IPS-18c (cell line): ENCODE results near the gene MYORG.

Source experiments
- H3K4me3 ChIP-seq: 2 replicates; pipeline ENCODE4 v1.7.0; 2013; ENCODE audit warnings: low read depth, mild to moderate bottlenecking, low read length, moderate library complexity; ENCODE audit not compliant: insufficient read depth
- H3K9me3 ChIP-seq: one replicate; pipeline ENCODE4 v1.6.1; 2013; ENCODE audit warnings: mild to moderate bottlenecking, low read length, moderate library complexity; ENCODE audit not compliant: control insufficient read depth, insufficient read depth

Gene MYORG

GRCh38 chr9:34326690-34327089 lies 50.0 kb downstream of the MYORG start:
- no peak overlapping the region for H3K4me3 ChIP-seq
- no peaks in the 10 kb centered on the region for H3K9me3 ChIP-seq

DNA sequence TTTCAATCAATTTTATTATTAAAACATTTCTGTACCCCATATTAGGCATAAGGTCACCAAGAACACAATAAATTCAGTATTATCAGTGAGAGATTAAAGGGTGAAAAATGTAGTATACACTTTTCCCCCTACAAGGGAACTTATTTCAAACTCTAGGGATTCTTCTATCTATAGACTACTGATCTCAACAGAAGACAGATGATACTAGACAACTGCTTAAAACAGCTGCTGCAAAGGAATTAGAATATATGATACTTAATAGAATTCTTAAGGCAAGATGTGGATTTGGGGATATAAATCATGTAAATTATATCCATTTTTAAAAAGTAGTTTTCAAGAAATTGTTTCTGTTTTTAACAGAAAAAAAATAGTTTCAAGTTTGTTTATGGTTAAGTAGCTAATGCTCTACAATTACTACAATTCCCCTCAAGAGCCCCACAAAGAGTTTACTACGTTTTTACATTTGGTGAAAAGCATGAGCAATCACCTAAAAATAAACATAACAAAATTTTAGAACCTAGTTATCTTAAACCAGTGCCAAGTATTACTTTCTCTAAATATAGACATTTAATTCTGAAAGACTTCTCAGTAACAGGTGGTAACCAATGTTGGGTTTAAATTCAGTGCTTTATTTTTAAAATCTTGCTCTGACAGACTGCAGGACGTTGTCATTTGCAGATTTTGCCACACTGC lies 53.7 kb downstream of the MYORG start:
- Histone ChIP-seq H3K4me3 (no peak overlapping the region), H3K9me3 (no peaks in the 10 kb centered on the region)

DNA sequence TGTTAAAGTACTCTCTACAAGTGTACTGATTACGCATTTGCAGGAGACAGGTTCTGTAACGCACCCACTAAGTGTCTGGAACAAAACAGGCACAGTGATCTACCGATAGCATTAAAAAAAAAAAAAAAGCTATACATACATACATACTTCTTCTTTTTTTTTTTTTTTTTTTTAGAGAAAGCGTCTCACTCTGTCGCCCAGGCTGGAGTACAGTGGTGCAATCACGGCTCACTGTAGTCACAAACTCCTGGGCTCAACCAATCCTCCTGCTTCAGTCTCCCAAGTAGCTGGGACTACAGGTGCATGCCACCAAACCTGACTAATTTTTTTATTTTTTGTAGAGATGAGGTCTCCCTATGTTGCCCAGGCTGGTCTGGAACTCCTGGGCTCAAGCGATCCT lies 55.2 kb downstream of the MYORG start:
- no peak overlapping the region for H3K4me3 ChIP-seq

GRCh38 chr9:34318163-34318790 lies 58.4 kb downstream of the MYORG start:
- Histone ChIP-seq H3K4me3 (no peak overlapping the region), H3K9me3 (no peaks in the 10 kb centered on the region)

More for the DNA sequence above, 55.2 kb downstream of the MYORG start:
- no peaks in the 10 kb centered on the region for H3K9me3 ChIP-seq

GRCh38 chr9:34317436-34317835 lies 59.3 kb downstream of the MYORG start:
- no peak overlapping the region for H3K4me3 ChIP-seq
- no peaks in the 10 kb centered on the region for H3K9me3 ChIP-seq
